Naive thymus-derived CD8-positive, alpha-beta T cell (primary cell): ENCODE results near the gene WDR82. TPM values are rescaled to one million over a fixed set of nuclear protein-coding genes. Genes with fewer than 3 reads are reported as not detected.

Experiments
- ATAC-seq, 2 donors: fragments of 150-1000 bp; cut with Tn5 transposase in 1 of 2; sonication (Bioruptor Pico), chemical (Tn5 transposase) in 1 of 2; 1 replicate in 1 of 2; 2 replicates in 1 of 2; pipeline ENCODE4 v1.10.0; 2021; ENCODE audit warnings: mild to moderate bottlenecking in 2 of 2, moderate library complexity in 2 of 2
- POLR2A ChIA-PET: fragments of 350-600 bp; sonication (Branson Sonifier 250); formaldehyde crosslinking; loops from one replicate; lab custom pipeline; 2021; ENCODE audit warnings: antibody characterized with exemption; lab: Charles Lee
- DNase-seq, 10 donors: peaks; one replicate each; pipeline versions ENCODE4 v3.0.0 to v3.0.0-alpha.2; 2020 to 2022
- H3K27ac Mint-ChIP-seq, 10 donors: one replicate each; pipeline ENCODE4 v1.8.0; 2020 to 2022; ENCODE audit warnings: mild to moderate bottlenecking in 10 of 10, mixed read lengths in 10 of 10, moderate library complexity in 4 of 10, inconsistent platforms in 1 of 10
- H3K27me3 Mint-ChIP-seq, 5 donors: one replicate each; pipeline ENCODE4 v1.8.0; 2021 to 2022; ENCODE audit warnings: mixed read lengths in 5 of 5
- H3K36me3 Mint-ChIP-seq, 3 donors: one replicate each; pipeline ENCODE4 v1.8.0; 2020 to 2022; ENCODE audit warnings: mixed read lengths in 3 of 3, mild to moderate bottlenecking in 2 of 3, inconsistent platforms in 1 of 3
- H3K4me1 Mint-ChIP-seq, 4 donors: one replicate each; pipeline ENCODE4 v1.8.0; 2021 to 2022; ENCODE audit warnings: mixed read lengths in 4 of 4
- H3K4me3 Mint-ChIP-seq, 10 donors: one replicate each; pipeline ENCODE4 v1.8.0; 2020 to 2022; ENCODE audit warnings: mild to moderate bottlenecking in 10 of 10, mixed read lengths in 10 of 10, moderate library complexity in 6 of 10, inconsistent platforms in 1 of 10
- H3K9me3 Mint-ChIP-seq, 9 donors: one replicate each; pipeline ENCODE4 v1.8.0; 2020 to 2022; ENCODE audit warnings: mixed read lengths in 9 of 9, mild to moderate bottlenecking in 3 of 9, inconsistent platforms in 1 of 9, moderate library complexity in 1 of 9
- polyA plus RNA-seq, 3 donors: library from polyadenylated mRNA; unstranded; fragments of 300-500 nt; fragmentation: Illumina TruSeq; gene quantifications; one replicate each; pipeline ENCODE4 v1.2.3, GENCODE V29; 2021
- total RNA-seq, 8 experiments: library from RNA in 2 of 8; stranded (reverse) in 2 of 8; gene quantifications; one replicate each; pipeline ENCODE4 v1.2.3 and lab custom pipeline; 2021 to 2026

WDR82 gene
- total and polyA plus RNA-seq, 5 experiments from 2014 or later, result 136 to 191 (median 172) TPM

DNA sequence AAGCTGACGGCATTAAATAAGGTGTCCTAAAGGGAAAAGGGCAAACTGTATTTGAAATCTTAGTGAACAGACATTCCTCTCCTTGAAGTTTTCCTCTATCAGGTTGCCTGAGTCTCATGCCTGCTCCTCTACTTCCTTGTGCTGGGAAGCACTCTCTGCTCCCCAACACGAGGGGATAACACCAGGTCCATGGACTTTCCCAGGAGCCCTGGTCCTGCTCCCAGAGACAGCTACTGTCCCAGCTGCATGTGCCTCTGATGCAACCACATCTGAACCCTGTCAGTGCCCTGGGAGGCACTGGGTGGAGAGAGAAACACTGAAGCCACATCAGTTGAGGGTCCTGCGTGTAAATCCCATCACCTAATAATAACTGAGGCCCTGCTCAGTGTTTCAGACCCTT is 60.4 kb downstream of the WDR82 start:
- POLR2A ChIA-PET, result interaction anchor here (0.6 to 58.8 kb wide), 6 partner anchors 9 to 549 kb away, joined by 3 to 1841 read pairs (median 6); partner anchors contain the start of genes GLYCTK, PPM1M, TWF2 and WDR82
- peaks cover 32 to 76% (median 71%) of the 10 kb centered on the region in 4 donors for H3K4me1 Mint-ChIP-seq
- H3K27ac Mint-ChIP-seq, result peak overlapping the region in 9 of 10 donors; percentile 71 to 94 (median 86)
- no peaks in the 10 kb centered on the region for H3K9me3 Mint-ChIP-seq
- ATAC-seq (no peak), DNase-seq (peak in 1 of 10 donors; percentile 26)
- peaks cover 4 to 30% (median 10%) of the 10 kb centered on the region in 3 donors for H3K36me3 Mint-ChIP-seq
- H3K27me3 Mint-ChIP-seq, result no peaks in the 10 kb centered on the region
- peak overlapping the region; percentile 46 to 89 (median 72) for H3K4me3 Mint-ChIP-seq

DNA sequence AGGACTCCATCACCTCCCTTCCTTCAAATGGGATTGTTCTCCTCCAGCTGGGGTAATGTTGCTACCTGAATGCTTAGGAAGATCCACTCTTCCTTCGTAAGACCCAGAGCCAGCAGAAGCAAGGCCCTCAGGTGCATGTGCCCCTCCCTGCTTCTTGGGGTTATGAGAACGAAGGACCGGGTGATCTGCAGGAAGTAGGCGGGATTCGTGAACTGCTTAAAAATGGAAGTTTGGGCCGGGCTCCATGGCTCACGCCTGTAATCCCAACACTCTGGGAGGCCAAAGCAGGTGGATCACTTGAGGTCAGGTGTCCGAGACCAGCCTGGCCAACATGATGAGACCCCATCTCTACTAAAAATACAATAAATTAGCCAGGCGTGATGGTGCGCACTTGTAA is 61.0 kb downstream of the WDR82 start:
- peak in 1 of 2 donors; percentile 1 for ATAC-seq
- Mint-ChIP-seq H3K9me3 (no peaks in the 10 kb centered on the region), H3K27ac (peak overlapping the region; percentile 71 to 94 (median 84)), H3K4me1 (peaks cover 32 to 70% (median 65%) of the 10 kb centered on the region in 4 donors), H3K36me3 (peaks cover 4 to 36% (median 10%) of the 10 kb centered on the region in 3 donors), H3K27me3 (no peaks in the 10 kb centered on the region), H3K4me3 (peak overlapping the region; percentile 31 to 89 (median 72))
- POLR2A ChIA-PET, result interaction anchor here (0.9 to 58.8 kb wide), 5 partner anchors 9 to 122 kb away, joined by 3 to 1841 read pairs (median 7); partner anchors contain the start of genes GLYCTK, PPM1M, TWF2 and WDR82
- DNase-seq, result peak in 1 of 10 donors; percentile 30

DNA sequence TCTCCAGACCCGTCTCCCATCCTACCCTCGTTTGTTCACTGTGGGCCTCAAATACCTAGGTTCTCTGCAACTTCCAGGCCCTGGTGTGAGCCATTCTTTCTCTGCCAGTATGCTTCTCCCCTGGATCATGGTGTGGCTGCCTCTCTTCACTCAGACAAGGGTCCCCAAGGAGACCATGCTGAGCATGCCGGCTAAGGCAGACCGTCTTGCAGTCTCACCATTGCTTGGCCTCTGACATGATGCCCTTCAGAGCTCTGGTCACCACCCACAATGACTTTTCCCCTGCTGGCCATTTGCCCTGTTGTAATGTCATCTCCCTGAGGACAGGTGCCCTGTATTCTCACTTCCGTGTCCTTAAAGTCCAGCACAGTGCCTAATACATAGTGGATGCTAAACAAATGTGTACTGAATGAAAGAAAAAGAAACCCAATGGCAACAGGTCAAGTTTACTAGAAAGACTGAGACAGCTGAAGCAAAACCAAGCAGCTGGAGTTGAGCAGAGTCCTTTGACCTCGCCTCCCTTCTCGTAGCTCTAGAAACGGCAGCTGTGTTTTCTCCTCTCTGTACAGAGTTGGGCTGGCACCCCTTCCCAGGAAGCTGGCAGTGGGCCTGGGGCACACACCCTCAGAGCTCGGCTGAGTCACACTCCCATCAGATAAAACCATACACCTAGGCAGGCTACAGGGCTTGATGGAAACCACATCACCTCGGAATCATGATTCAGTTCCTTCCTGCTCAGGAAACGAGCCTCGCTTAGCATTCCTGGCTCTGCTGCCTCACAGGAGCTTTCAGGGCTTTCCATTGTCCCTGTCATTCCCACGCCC is 61.7 kb downstream of the WDR82 start:
- POLR2A ChIA-PET, result interaction anchor here (0.9 to 58.8 kb wide), 6 partner anchors 10 to 193 kb away, joined by 3 to 1841 read pairs (median 6); partner anchors contain the start of genes GLYCTK, PPM1M, TWF2 and WDR82
- H3K36me3 Mint-ChIP-seq, result peaks cover 8 to 42% (median 14%) of the 10 kb centered on the region in 3 donors
- H3K4me1 Mint-ChIP-seq, result peaks cover 28 to 63% (median 59%) of the 10 kb centered on the region in 4 donors
- H3K27me3 Mint-ChIP-seq, result no peaks in the 10 kb centered on the region
- ATAC-seq, result peak; percentile 51 to 76
- peak overlapping the region; percentile 71 to 94 (median 88) for H3K27ac Mint-ChIP-seq
- no peaks in the 10 kb centered on the region for H3K9me3 Mint-ChIP-seq
- DNase-seq, result peak in 3 of 10 donors; percentile 48 to 73 (median 52)
- H3K4me3 Mint-ChIP-seq, result peak overlapping the region; percentile 31 to 89 (median 72)

GRCh38 chr3:52215351-52215750 is 63.1 kb downstream of the WDR82 start:
- no peaks in the 10 kb centered on the region for H3K9me3 Mint-ChIP-seq
- peaks cover 28 to 51% (median 47%) of the 10 kb centered on the region in 4 donors for H3K4me1 Mint-ChIP-seq
- DNase-seq, result peak in 1 of 10 donors; percentile 34
- H3K27ac Mint-ChIP-seq, result peak overlapping the region in 5 of 10 donors; percentile 43 to 84 (median 66)
- peak overlapping the region in 2 of 10 donors; percentile 26 to 29 for H3K4me3 Mint-ChIP-seq
- no peaks in the 10 kb centered on the region for H3K27me3 Mint-ChIP-seq
- POLR2A ChIA-PET, result interaction anchor here (58.8 kb wide), 1 partner anchor 68 kb away, joined by 1841 read pairs; the partner anchor contains the start of genes GLYCTK and WDR82
- no peak for ATAC-seq
- H3K36me3 Mint-ChIP-seq, result peaks cover 8 to 56% (median 20%) of the 10 kb centered on the region in 3 donors

DNA sequence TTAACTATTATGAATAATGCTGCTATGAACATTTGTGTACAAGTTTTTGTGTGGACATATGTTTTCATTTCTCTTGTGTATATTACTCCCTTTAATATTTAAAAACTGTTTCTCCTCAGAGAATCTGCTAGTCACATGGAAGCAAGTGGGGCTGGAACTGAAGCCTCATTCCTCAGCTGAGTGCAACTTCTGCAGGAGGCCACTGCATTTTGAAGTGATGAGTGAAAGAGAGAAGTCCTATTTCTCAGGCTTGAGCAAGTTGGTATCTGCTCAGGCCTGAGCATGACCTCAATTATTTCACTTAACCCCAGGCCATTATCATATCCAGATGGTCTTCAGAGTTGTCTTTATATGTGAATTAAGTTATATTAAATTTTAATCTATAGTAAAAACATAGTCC is 64.5 kb downstream of the WDR82 start:
- Mint-ChIP-seq H3K36me3 (peaks cover 8 to 71% (median 20%) of the 10 kb centered on the region in 3 donors), H3K9me3 (no peaks in the 10 kb centered on the region), H3K27me3 (no peaks in the 10 kb centered on the region), H3K27ac (peak overlapping the region in 2 of 10 donors; percentile 4 to 88), H3K4me3 (no peak overlapping the region), H3K4me1 (peaks cover 23 to 36% (median 34%) of the 10 kb centered on the region in 4 donors)
- POLR2A ChIA-PET, result no interaction called here
- DNase-seq (no peak), ATAC-seq (no peak)

- H3K27me3 Mint-ChIP-seq, result no peaks in the 10 kb centered on the region
Measured at GRCh38 chr3:52213005-52213404, 65.4 kb downstream of the WDR82 start.

GRCh38 chr3:52211268-52211891 is 67.1 kb downstream of the WDR82 start:
- POLR2A ChIA-PET, result no interaction called here

More at GRCh38 chr3:52213005-52213404, 65.4 kb downstream of the WDR82 start:
- DNase-seq (peak in 1 of 10 donors; percentile 26), ATAC-seq (no peak)
- H3K9me3 Mint-ChIP-seq, result no peaks in the 10 kb centered on the region
- H3K36me3 Mint-ChIP-seq, result peaks cover 8 to 80% (median 23%) of the 10 kb centered on the region in 3 donors
- POLR2A ChIA-PET, result interaction anchor here (1.7 kb wide), 1 partner anchor 9 kb away, joined by 3 read pairs; no protein-coding TSS in a partner anchor
- no peak overlapping the region for H3K27ac Mint-ChIP-seq
- no peak overlapping the region for H3K4me3 Mint-ChIP-seq
- H3K4me1 Mint-ChIP-seq, result peaks cover 17 to 29% (median 25%) of the 10 kb centered on the region in 4 donors

GRCh38 chr3:52210550-52211046 is 67.9 kb downstream of the WDR82 start:
- Mint-ChIP-seq H3K9me3 (no peaks in the 10 kb centered on the region), H3K4me3 (no peak overlapping the region), H3K4me1 (peaks cover 3 to 9% (median 7%) of the 10 kb centered on the region in 4 donors), H3K36me3 (peaks cover 13 to 99% (median 28%) of the 10 kb centered on the region in 3 donors), H3K27ac (no peak overlapping the region), H3K27me3 (no peaks in the 10 kb centered on the region)
- no peak for DNase-seq
- no peak for ATAC-seq
- POLR2A ChIA-PET, result no interaction called here

More at GRCh38 chr3:52211268-52211891, 67.1 kb downstream of the WDR82 start:
- peaks cover 7 to 13% (median 9%) of the 10 kb centered on the region in 4 donors for H3K4me1 Mint-ChIP-seq
- ATAC-seq (no peak), DNase-seq (peak in 1 of 10 donors; percentile 28)
- no peaks in the 10 kb centered on the region for H3K27me3 Mint-ChIP-seq
- H3K4me3 Mint-ChIP-seq, result no peak overlapping the region
- H3K27ac Mint-ChIP-seq, result no peak overlapping the region
- H3K9me3 Mint-ChIP-seq, result no peaks in the 10 kb centered on the region
- H3K36me3 Mint-ChIP-seq, result peaks cover 13 to 93% (median 27%) of the 10 kb centered on the region in 3 donors

DNA sequence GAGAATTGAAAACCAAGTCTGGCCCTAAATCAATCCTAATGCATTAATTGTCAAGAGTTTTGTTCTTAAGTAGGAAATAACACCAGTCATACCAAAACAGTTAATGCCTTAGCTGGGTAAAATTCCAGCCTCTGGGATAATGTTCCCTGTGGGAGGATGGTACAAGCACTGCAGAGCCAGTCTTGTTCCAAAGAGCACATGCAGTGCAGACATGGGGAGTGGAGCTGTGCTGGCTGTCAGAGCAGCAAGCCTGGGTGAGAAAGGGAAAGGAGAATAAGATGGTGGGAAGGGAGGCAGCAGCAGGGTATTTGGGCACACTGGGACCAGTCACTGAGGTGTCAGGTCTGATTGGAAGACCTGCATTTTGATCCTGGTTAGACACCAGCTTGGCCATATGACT is 68.4 kb downstream of the WDR82 start:
- H3K9me3 Mint-ChIP-seq, result no peaks in the 10 kb centered on the region
- peaks cover 13 to 99% (median 24%) of the 10 kb centered on the region in 3 donors for H3K36me3 Mint-ChIP-seq
- peak in 1 of 10 donors; percentile 3 for DNase-seq
- H3K27me3 Mint-ChIP-seq, result no peaks in the 10 kb centered on the region
- H3K27ac Mint-ChIP-seq, result peak overlapping the region in 2 of 10 donors; percentile 50 to 62
- peaks cover 0 to 5% (median 3%) of the 10 kb centered on the region in 4 donors for H3K4me1 Mint-ChIP-seq
- H3K4me3 Mint-ChIP-seq, result no peak overlapping the region
- POLR2A ChIA-PET, result no interaction called here
- ATAC-seq, result no peak

- peaks cover 17 to 99% (median 31%) of the 10 kb centered on the region in 3 donors for H3K36me3 Mint-ChIP-seq
- no peaks in the 10 kb centered on the region for H3K27me3 Mint-ChIP-seq
- peaks cover 0 to 8% (median 2%) of the 10 kb centered on the region in 4 donors for H3K4me1 Mint-ChIP-seq
- no peak overlapping the region for H3K4me3 Mint-ChIP-seq
- H3K27ac Mint-ChIP-seq, result peak overlapping the region in 1 of 10 donors; percentile 75
- DNase-seq (no peak), ATAC-seq (no peak)
- no peaks in the 10 kb centered on the region for H3K9me3 Mint-ChIP-seq
- POLR2A ChIA-PET, result no interaction called here
Measured at GRCh38 chr3:52208556-52208955, 69.9 kb downstream of the WDR82 start.

- Mint-ChIP-seq H3K27me3 (no peaks in the 10 kb centered on the region), H3K27ac (peak overlapping the region in 1 of 10 donors; percentile 12), H3K36me3 (peaks cover 11 to 96% (median 33%) of the 10 kb centered on the region in 3 donors), H3K4me1 (peaks cover 4 to 25% (median 19%) of the 10 kb centered on the region in 4 donors), H3K4me3 (no peak overlapping the region), H3K9me3 (no peaks in the 10 kb centered on the region)
- ATAC-seq, result no peak
- DNase-seq, result no peak
- POLR2A ChIA-PET, result no interaction called here
Measured at GRCh38 chr3:52205727-52206372, 72.6 kb downstream of the WDR82 start.
